Measurements from ENCODE around the gene TDO2.

- TF ChIP-seq, protein P1, sequence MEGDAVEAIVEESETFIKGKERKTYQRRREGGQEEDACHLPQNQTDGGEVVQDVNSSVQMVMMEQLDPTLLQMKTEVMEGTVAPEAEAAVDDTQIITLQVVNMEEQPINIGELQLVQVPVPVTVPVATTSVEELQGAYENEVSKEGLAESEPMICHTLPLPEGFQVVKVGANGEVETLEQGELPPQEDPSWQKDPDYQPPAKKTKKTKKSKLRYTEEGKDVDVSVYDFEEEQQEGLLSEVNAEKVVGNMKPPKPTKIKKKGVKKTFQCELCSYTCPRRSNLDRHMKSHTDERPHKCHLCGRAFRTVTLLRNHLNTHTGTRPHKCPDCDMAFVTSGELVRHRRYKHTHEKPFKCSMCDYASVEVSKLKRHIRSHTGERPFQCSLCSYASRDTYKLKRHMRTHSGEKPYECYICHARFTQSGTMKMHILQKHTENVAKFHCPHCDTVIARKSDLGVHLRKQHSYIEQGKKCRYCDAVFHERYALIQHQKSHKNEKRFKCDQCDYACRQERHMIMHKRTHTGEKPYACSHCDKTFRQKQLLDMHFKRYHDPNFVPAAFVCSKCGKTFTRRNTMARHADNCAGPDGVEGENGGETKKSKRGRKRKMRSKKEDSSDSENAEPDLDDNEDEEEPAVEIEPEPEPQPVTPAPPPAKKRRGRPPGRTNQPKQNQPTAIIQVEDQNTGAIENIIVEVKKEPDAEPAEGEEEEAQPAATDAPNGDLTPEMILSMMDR (conservative IDR thresholded peaks at IDR 0.05): no peak
- TF ChIP-seq ZFX (IDR thresholded peaks at IDR 0.05): no peak
Observed at GRCh38 chr4:155903453-155903852, at the start of gene TDO2.
